ENCODE data around the gene COL2A1.

Gene COL2A1

GRCh38 chr12:47954058-47954457 lies 50.2 kb downstream of the COL2A1 start:
- H2AFZ ChIP-seq (ENCODE audit: low read length) = no peak overlapping the region
- H3K9me3 ChIP-seq (ENCODE audit: low read length) = no peaks in the 10 kb centered on the region
- H3K36me3 ChIP-seq (ENCODE audit: insufficient read depth, low read length) = no peaks in the 10 kb centered on the region
- no peaks in the 10 kb centered on the region for H3K4me1 ChIP-seq (ENCODE audit: insufficient read depth, low read length, severe bottlenecking)
- no peaks in the 10 kb centered on the region for H3K9me2 ChIP-seq (ENCODE audit: low read depth, low read length)
- H4K20me1 ChIP-seq (ENCODE audit: insufficient read depth, low read length) = no peaks in the 10 kb centered on the region
- no peaks in the 10 kb centered on the region for H3K79me2 ChIP-seq (ENCODE audit: insufficient read depth, low read length)
- TF ChIP-seq EZH2 (IDR thresholded peaks at IDR 0.05; ENCODE audit: borderline replicate concordance, low read length) (no peak), CTCF (IDR thresholded peaks at IDR 0.05; ENCODE audit: low read length) (no peak)
- no peaks in the 10 kb centered on the region for H3F3A ChIP-seq (ENCODE audit: insufficient read depth, low read length)
- H3K9ac ChIP-seq (ENCODE audit: low read length) = no peak overlapping the region
- no peak overlapping the region for H3K4me2 ChIP-seq (ENCODE audit: low read length)
- peaks cover 4% of the 10 kb centered on the region; the same call in 1 of the 2 replicates for H3K27me3 ChIP-seq (ENCODE audit: insufficient read depth, low read length)
- no peak overlapping the region for H3K4me3 ChIP-seq (ENCODE audit: low read depth, low read length, poor library complexity, severe bottlenecking)
- no peak overlapping the region for H3K27ac ChIP-seq (ENCODE audit: low read depth, low read length, poor library complexity, severe bottlenecking)

- Histone ChIP-seq H3K9me2 (ENCODE audit: low read depth, low read length) (no peaks in the 10 kb centered on the region), H2AFZ (ENCODE audit: low read length) (no peak overlapping the region), H4K20me1 (ENCODE audit: insufficient read depth, low read length) (no peaks in the 10 kb centered on the region)
Measured at GRCh38 chr12:47950856-47951468, 53.3 kb downstream of the COL2A1 start.

GRCh38 chr12:47949441-47950341 lies 54.6 kb downstream of the COL2A1 start:
- Histone ChIP-seq H3K4me2 (ENCODE audit: low read length) (no peak overlapping the region), H3K4me1 (ENCODE audit: insufficient read depth, low read length, severe bottlenecking) (no peaks in the 10 kb centered on the region), H4K20me1 (ENCODE audit: insufficient read depth, low read length) (no peaks in the 10 kb centered on the region), H3K36me3 (ENCODE audit: insufficient read depth, low read length) (no peaks in the 10 kb centered on the region), H3F3A (ENCODE audit: insufficient read depth, low read length) (no peaks in the 10 kb centered on the region), H3K9me2 (ENCODE audit: low read depth, low read length) (no peaks in the 10 kb centered on the region), H3K9ac (ENCODE audit: low read length) (no peak overlapping the region), H3K27me3 (ENCODE audit: insufficient read depth, low read length) (0 out of 2 replicates have a peak, but pooled peaks cover 4% of the 10 kb centered on the region), H3K27ac (ENCODE audit: low read depth, low read length, poor library complexity, severe bottlenecking) (no peak overlapping the region), H3K4me3 (ENCODE audit: low read depth, low read length, poor library complexity, severe bottlenecking) (no peak overlapping the region), H2AFZ (ENCODE audit: low read length) (no peak overlapping the region), H3K9me3 (ENCODE audit: low read length) (no peaks in the 10 kb centered on the region), H3K79me2 (ENCODE audit: insufficient read depth, low read length) (no peaks in the 10 kb centered on the region)
- TF ChIP-seq EZH2 (IDR thresholded peaks at IDR 0.05; ENCODE audit: borderline replicate concordance, low read length) = no peak
- peak; percentile 71 for TF ChIP-seq CTCF (IDR thresholded peaks at IDR 0.05; ENCODE audit: low read length)

More at GRCh38 chr12:47950856-47951468, 53.3 kb downstream of the COL2A1 start:
- TF ChIP-seq CTCF (IDR thresholded peaks at IDR 0.05; ENCODE audit: low read length) (no peak), EZH2 (IDR thresholded peaks at IDR 0.05; ENCODE audit: borderline replicate concordance, low read length) (no peak)
- no peak overlapping the region for H3K4me3 ChIP-seq (ENCODE audit: low read depth, low read length, poor library complexity, severe bottlenecking)
- no peaks in the 10 kb centered on the region for H3F3A ChIP-seq (ENCODE audit: insufficient read depth, low read length)
- H3K27ac ChIP-seq (ENCODE audit: low read depth, low read length, poor library complexity, severe bottlenecking) = no peak overlapping the region
- H3K4me1 ChIP-seq (ENCODE audit: insufficient read depth, low read length, severe bottlenecking) = no peaks in the 10 kb centered on the region
- no peaks in the 10 kb centered on the region for H3K36me3 ChIP-seq (ENCODE audit: insufficient read depth, low read length)
- H3K27me3 ChIP-seq (ENCODE audit: insufficient read depth, low read length) = 0 out of 2 replicates have a peak, but pooled peaks cover 4% of the 10 kb centered on the region
- no peaks in the 10 kb centered on the region for H3K79me2 ChIP-seq (ENCODE audit: insufficient read depth, low read length)
- H3K4me2 ChIP-seq (ENCODE audit: low read length) = no peak overlapping the region
- no peak overlapping the region for H3K9ac ChIP-seq (ENCODE audit: low read length)
- no peaks in the 10 kb centered on the region for H3K9me3 ChIP-seq (ENCODE audit: low read length)
